Measurements from ENCODE around the gene KRT16. TPM values are rescaled to one million over a fixed set of nuclear protein-coding genes. Genes with fewer than 3 reads are reported as not detected.
"Not testable (repeated sequence)": the region's sequence is repeated elsewhere in the genome, so short reads cannot be mapped to it uniquely, and the experiment has no call there.

The KRT16 gene
- polyA plus RNA-seq, 1 donor (not counting 4 experiments of a cell fraction or from before 2014, with no cell fraction given) = 1,851 TPM

DNA sequence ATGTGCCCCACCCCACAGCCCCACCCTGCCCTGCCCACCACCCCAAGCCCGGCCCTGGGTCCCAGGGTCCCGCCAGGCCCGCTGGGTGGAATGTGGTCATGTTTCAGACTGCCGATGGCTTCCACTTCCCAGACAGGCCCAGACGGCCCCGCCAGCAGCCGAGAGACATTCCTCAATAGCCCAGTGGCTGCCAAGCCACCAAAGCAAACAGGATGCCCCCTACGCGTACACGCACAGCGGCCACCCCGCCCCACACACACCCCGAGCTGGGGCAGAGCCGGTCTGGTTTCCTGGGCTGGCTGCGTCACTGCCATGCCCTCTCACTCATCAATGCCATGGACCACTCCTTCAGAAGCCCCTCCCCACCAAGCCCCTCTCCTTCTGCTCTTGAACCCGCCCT lies 13.0 kb upstream of the KRT16 start:
- Histone ChIP-seq H3K36me3 (ENCODE audit: control insufficient read depth in 2 of 2, extremely low read depth in 1 of 2, insufficient read depth in 2 of 2, low read length in 2 of 2) (peaks cover 3 to 20% of the 10 kb centered on the region in 2 experiments), H3K9me1 (ENCODE audit: control insufficient read depth, extremely low read depth, insufficient read depth, low read length) (no peaks in the 10 kb centered on the region), H3K4me3 (ENCODE audit: control insufficient read depth in 2 of 3, extremely low read depth in 1 of 3, insufficient read depth in 2 of 3, low read depth in 1 of 3, low read length in 3 of 3) (no peak overlapping the region), H3K4me1 (ENCODE audit: control insufficient read depth, extremely low read depth, insufficient read depth, low read length) (peaks cover 58% of the 10 kb centered on the region), H3K9me3 (ENCODE audit: control insufficient read depth, low read depth, low read length) (no peaks in the 10 kb centered on the region), H3K27ac (ENCODE audit: control insufficient read depth, insufficient read depth, low read length) (peak overlapping the region; percentile 91), H3K4me2 (ENCODE audit: control insufficient read depth, extremely low read depth, insufficient read depth, low read depth, low read length) (no peak overlapping the region), H3K27me3 (ENCODE audit: control insufficient read depth, extremely low read depth, insufficient read depth, low read length) (no peaks in the 10 kb centered on the region), H3K9ac (ENCODE audit: control insufficient read depth, extremely low read depth, insufficient read depth, low read length) (peak overlapping the region; percentile 89), H2AFZ (ENCODE audit: control insufficient read depth, low read length) (no peak overlapping the region), H3K79me2 (ENCODE audit: control insufficient read depth, insufficient read depth, low read length) (peaks cover 15% of the 10 kb centered on the region), H4K20me1 (ENCODE audit: control insufficient read depth, extremely low read depth, insufficient read depth, low read length) (no peaks in the 10 kb centered on the region)
- DNase-seq (ENCODE audit: low read depth, low spot score) (no peak), FAIRE-seq (peak; percentile 56)
- no peak for TF ChIP-seq EZH2 (IDR thresholded peaks at IDR 0.05; ENCODE audit: low read length)
- TF ChIP-seq CTCF (optimal IDR thresholded peaks at IDR 0.05 in 1 of 3, IDR thresholded peaks at IDR 0.05 in 1 of 3, conservative IDR thresholded peaks at IDR 0.05 in 1 of 3; ENCODE audit: extremely low read depth in 1 of 3, insufficient read depth in 2 of 3, low read length in 3 of 3) = no peak
- dilution Hi-C loops (cut with MboI; ENCODE audit: extremely low pct_ligation_motif_present, low sequenced_read_pairs) = no loop called here

DNA sequence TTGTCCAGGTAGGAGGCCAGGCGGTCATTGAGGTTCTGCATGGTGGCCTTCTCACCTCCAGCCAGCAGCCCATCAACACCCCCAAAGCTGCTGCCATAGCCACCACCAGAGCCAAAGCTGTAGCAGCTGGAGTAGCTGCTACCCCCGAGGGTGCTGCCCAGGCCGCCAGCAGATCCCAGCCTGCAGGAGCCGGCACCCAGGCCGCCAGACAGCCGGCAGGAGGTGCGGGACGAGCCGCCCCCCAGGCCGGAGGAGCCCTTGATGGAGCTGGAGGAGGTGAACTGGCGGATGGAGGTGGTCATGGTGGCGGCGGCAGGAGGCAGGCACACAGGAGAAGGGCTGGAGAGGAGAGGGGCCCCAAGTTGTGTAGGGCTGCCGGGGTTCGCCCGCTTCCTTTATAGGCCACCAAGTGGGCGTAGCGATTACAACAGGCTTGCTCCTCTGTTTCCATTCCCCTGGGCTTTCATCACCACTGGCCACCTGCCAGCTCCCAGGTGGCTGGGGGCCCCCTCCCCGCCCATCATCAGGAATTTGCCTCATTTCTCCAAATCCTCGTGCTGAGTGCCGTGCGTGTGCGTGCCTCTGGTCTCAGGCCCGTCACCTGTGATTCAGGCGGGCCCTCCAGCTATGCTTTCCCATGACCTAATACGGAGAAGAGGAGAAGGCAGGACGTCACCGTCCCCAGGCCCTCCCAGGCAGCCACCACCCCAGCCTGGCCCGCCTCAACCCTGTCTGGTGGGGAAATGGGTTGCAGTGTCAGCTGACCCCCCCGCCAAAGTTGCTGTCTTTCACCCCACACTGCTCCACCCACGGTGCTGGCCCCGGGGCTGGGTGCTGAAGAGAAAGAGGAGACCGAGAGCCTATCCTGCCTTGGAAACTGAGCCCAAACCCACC lies 11.9 kb upstream of the KRT16 start, which contains the start of gene KRT17:
Gene KRT17 (minus strand): TSS at position 368 of the 894 bp plus-strand sequence. CDS start 66 bp downstream, at position 302.
- Histone ChIP-seq H3K9me1 (ENCODE audit: control insufficient read depth, extremely low read depth, insufficient read depth, low read length) (no peaks in the 10 kb centered on the region), H3K4me1 (ENCODE audit: control insufficient read depth, extremely low read depth, insufficient read depth, low read length) (peaks cover 54% of the 10 kb centered on the region), H3K9me3 (ENCODE audit: control insufficient read depth, low read depth, low read length) (no peaks in the 10 kb centered on the region), H3K4me2 (ENCODE audit: control insufficient read depth, extremely low read depth, insufficient read depth, low read depth, low read length) (peak within 1 kb of the TSS; percentile 88), H3K79me2 (ENCODE audit: control insufficient read depth, insufficient read depth, low read length) (peaks cover 15% of the 10 kb centered on the region), H4K20me1 (ENCODE audit: control insufficient read depth, extremely low read depth, insufficient read depth, low read length) (no peaks in the 10 kb centered on the region), H3K9ac (ENCODE audit: control insufficient read depth, extremely low read depth, insufficient read depth, low read length) (peak within 1 kb of the TSS; percentile 89), H3K27me3 (ENCODE audit: control insufficient read depth, extremely low read depth, insufficient read depth, low read length) (no peaks in the 10 kb centered on the region), H3K36me3 (ENCODE audit: control insufficient read depth in 2 of 2, extremely low read depth in 1 of 2, insufficient read depth in 2 of 2, low read length in 2 of 2) (peaks cover 3 to 20% of the 10 kb centered on the region in 2 experiments), H2AFZ (ENCODE audit: control insufficient read depth, low read length) (no peak within 1 kb of the TSS), H3K4me3 (ENCODE audit: control insufficient read depth in 2 of 3, extremely low read depth in 1 of 3, insufficient read depth in 2 of 3, low read depth in 1 of 3, low read length in 3 of 3) (peak within 1 kb of the TSS; percentile 51 to 80 (median 79)), H3K27ac (ENCODE audit: control insufficient read depth, insufficient read depth, low read length) (peak within 1 kb of the TSS; percentile 91)
- dilution Hi-C loops (cut with MboI; ENCODE audit: extremely low pct_ligation_motif_present, low sequenced_read_pairs) = no loop called here
- DNase-seq (ENCODE audit: low read depth, low spot score) = peak; percentile 94
- peak; percentile 79 for FAIRE-seq
- TF ChIP-seq CTCF (optimal IDR thresholded peaks at IDR 0.05 in 1 of 3, IDR thresholded peaks at IDR 0.05 in 1 of 3, conservative IDR thresholded peaks at IDR 0.05 in 1 of 3; ENCODE audit: extremely low read depth in 1 of 3, insufficient read depth in 2 of 3, low read length in 3 of 3) (peak in 1 of 3 experiments; percentile 8), EZH2 (IDR thresholded peaks at IDR 0.05; ENCODE audit: low read length) (no peak)

DNA sequence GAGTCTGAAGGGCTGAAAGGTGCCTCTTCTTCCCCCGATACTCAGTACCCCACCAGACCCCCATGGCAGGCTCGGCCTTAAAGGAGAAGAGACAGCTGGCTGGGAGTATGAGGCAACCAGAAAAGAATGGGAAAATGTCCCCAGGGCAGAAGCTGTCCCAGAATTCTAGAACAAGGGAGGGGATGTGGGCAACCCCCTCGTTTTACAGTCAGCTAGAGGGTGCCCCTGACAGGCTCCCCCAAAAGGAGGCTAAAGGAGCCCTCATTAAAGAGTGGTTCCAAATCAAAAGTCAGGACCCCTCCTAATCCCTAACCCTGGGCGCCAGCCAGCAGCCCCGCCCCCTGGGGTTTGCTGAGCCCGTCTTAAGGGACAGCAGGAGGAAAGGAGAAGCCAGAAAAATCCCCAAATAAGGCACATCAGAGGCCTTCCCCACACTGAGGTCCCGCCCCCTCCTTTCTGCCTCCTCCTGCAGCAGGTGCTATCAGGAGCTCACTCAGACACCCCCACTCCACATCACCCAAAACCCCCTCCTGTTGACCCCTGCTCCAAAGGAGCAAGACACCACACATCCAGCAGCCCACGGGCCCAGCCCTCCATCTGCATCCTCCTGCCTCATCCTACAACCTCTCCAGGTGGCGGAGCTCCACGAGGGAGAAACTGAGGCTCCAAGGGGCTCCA lies 10.8 kb upstream of the KRT16 start:
- H3K9me1 ChIP-seq (ENCODE audit: control insufficient read depth, extremely low read depth, insufficient read depth, low read length); H3K27me3 ChIP-seq (ENCODE audit: control insufficient read depth, extremely low read depth, insufficient read depth, low read length); H4K20me1 ChIP-seq (ENCODE audit: control insufficient read depth, extremely low read depth, insufficient read depth, low read length); FAIRE-seq; dilution Hi-C loops (cut with MboI; ENCODE audit: extremely low pct_ligation_motif_present, low sequenced_read_pairs); H3K9me3 ChIP-seq (ENCODE audit: control insufficient read depth, low read depth, low read length); H2AFZ ChIP-seq (ENCODE audit: control insufficient read depth, low read length); DNase-seq (ENCODE audit: low read depth, low spot score): not testable (repeated sequence)
- Histone ChIP-seq H3K36me3 (ENCODE audit: control insufficient read depth in 2 of 2, extremely low read depth in 1 of 2, insufficient read depth in 2 of 2, low read length in 2 of 2) (peaks cover 3 to 20% of the 10 kb centered on the region in 2 experiments), H3K79me2 (ENCODE audit: control insufficient read depth, insufficient read depth, low read length) (peaks cover 15% of the 10 kb centered on the region), H3K4me2 (ENCODE audit: control insufficient read depth, extremely low read depth, insufficient read depth, low read depth, low read length) (peak overlapping the region; percentile 88), H3K4me3 (ENCODE audit: control insufficient read depth in 2 of 3, extremely low read depth in 1 of 3, insufficient read depth in 2 of 3, low read depth in 1 of 3, low read length in 3 of 3) (peak overlapping the region; percentile 51 to 80 (median 79)), H3K4me1 (ENCODE audit: control insufficient read depth, extremely low read depth, insufficient read depth, low read length) (peaks cover 43% of the 10 kb centered on the region), H3K9ac (ENCODE audit: control insufficient read depth, extremely low read depth, insufficient read depth, low read length) (peak overlapping the region; percentile 89), H3K27ac (ENCODE audit: control insufficient read depth, insufficient read depth, low read length) (peak overlapping the region; percentile 65)
